Measurements from ENCODE around the gene VN1R5.
"Not testable (repeated sequence)": the region's sequence is repeated elsewhere in the genome, so short reads cannot be mapped to it uniquely, and the experiment has no call there.

VN1R5 gene

DNA sequence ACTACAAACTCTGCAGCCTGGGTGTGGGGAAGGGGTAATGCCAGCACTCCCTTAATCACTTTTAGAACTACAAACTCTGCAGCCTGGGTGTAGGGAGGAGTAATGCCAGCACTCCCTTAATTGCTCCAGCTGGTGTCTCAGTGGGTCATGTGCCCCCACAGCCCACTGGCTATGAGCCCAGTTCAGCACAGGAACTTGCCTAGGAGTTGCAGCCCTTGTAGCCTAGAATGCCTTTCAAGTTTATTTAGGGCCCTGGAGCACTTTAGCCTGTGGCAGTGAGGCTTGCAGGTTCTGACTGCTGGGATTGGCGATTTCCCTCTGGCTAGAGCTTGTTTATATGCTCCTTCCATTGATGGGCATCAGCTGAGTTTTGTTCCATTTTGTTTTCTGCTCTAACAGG is 17.1 kb downstream of the VN1R5 start:
- DNase-seq (ENCODE audit: low read depth, low spot score), result no peak

DNA sequence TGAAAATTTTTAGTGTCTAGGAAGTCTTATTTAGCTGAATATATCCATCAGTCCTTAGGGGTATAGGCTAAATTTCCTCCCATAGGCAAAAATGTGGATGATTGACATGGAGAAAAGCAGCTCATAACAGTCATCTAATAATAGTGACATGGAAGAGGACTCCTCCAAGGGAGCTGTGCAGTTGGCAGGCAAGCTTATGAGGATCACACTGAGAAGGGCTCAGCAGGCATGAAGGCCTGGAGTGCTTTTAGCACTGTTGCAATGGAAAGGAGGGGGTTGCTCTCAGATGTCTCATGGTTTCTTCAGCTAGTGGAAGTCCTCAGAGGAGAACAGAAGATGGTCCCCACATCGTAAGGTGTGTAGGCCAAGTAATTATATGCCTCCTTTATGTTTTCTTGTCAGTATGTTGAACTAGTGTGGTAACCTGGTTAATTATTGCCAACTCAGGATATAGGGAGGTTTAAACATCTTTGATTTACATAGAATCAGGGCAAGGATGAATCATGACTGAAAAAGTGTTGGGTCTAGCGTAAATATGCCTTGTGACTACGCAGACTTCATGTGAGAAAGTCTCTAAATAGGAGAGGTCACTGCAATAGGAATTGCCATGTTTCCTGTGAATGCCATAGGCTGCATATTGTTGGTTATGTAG is 18.9 kb downstream of the VN1R5 start:
- DNase-seq (ENCODE audit: low read depth, low spot score), result no peak

- no peak for DNase-seq (ENCODE audit: low read depth, low spot score)
These were observed 21.3 kb downstream of the VN1R5 start for GRCh38 chr1:247277191-247277590.

GRCh38 chr1:247281001-247281574 is 25.2 kb downstream of the VN1R5 start:
- DNase-seq (ENCODE audit: low read depth, low spot score), result no peak

DNA sequence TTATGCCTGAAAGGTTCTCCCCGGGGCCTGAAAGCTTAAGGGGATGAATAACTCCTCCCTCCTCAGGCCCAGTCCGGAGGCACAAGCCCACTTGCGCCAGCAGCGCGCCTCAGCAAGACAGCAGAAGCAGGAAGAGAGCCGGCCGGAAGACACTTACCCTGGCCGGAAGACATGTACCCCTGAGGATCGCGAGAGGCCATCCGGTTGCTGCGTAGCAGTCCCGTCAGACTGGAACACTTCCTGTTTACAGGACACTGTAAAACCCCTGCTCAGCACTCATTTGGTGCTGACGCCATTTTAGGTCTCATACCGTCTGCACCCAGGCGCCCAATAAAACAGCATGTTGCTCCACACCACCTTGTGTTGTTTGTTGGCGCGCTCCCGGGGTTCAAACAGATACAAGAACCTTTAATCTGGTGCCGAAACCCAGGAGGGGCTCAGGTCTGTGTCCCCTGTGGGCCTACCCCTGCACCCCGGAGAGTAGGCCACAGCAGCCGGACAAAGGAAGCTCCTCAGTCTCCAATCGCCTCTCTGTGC is 30.3 kb downstream of the VN1R5 start:
- no peak for DNase-seq (ENCODE audit: low read depth, low spot score)

GRCh38 chr1:247287460-247287859 is 31.6 kb downstream of the VN1R5 start:
- no peak for DNase-seq (ENCODE audit: low read depth, low spot score)

DNA sequence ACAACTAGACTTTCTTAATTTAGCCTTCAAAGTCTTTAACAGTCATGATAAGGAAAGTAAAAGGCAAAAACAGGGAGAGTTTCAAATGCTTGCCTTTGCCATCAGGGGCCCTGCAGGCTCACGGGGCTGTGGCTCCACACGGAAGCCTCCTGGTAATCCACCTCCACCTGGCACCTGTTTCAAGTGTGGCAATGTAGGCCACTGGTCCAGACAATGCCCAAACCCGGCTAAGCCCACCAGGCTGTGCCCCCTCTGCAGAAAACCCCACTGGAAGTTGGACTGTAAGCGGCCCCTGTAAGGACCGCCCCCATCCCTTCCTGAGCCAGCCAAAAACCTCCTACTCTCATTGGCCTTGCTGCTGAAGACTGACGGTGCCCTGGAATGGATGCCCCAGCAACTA is 32.5 kb downstream of the VN1R5 start:
- no peak for DNase-seq (ENCODE audit: low read depth, low spot score)

DNA sequence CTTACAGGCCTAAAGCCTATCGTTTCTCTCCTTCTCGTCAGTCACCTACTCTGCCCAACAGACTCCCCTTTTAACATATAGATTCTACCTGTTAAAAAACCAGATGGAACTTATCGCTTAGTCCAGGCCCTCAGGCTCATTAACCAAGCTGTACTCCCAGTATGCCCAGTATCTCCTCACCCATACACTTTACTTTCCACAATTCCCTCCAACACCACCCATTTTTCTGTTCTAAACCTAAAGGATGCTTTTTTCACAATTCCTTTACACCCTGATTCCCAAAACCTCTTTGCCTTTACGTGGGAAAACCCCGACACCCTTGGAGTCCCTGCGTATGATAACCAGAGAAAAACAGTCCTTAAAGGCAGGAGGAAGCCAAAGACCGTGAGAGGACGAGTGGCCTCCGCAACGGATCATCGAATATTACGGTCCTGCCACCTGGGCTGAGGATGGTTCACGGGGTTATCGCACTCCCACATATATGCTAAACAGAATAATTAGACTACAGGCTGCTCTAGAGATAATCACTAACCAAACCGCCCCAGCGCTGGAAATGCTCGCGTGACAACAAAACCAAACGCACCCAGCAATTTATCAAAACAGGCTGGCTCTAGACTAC is 33.5 kb downstream of the VN1R5 start:
- DNase-seq (ENCODE audit: low read depth, low spot score), result not testable (repeated sequence)

- DNase-seq (ENCODE audit: low read depth, low spot score), result no peak
These were observed 34.7 kb downstream of the VN1R5 start for GRCh38 chr1:247290576-247290975.

DNA sequence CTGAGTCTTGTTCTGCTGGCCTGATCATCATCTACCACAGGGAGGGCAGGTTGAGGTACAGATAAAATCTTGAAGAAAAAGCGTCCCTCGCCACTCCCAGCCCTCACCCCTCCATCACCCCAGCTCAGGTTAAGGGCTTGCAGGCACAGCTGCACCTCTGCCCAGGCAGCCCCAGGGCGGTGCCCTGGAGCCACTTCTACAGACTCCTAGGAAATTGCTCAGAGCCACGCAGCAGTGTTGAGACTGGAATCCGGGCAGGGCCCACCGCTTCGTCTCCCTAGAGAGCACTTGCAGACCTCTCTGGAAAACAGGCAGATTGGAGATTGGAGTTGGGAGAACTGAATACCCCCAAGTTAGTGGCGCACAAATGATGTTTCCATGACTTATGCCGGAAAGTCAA is 35.3 kb downstream of the VN1R5 start:
- DNase-seq (ENCODE audit: low read depth, low spot score), result no peak

GRCh38 chr1:247291833-247292561 is 36.1 kb downstream of the VN1R5 start:
- no peak for DNase-seq (ENCODE audit: low read depth, low spot score)

GRCh38 chr1:247293047-247293446 is 37.2 kb downstream of the VN1R5 start:
- no peak for DNase-seq (ENCODE audit: low read depth, low spot score)

DNA sequence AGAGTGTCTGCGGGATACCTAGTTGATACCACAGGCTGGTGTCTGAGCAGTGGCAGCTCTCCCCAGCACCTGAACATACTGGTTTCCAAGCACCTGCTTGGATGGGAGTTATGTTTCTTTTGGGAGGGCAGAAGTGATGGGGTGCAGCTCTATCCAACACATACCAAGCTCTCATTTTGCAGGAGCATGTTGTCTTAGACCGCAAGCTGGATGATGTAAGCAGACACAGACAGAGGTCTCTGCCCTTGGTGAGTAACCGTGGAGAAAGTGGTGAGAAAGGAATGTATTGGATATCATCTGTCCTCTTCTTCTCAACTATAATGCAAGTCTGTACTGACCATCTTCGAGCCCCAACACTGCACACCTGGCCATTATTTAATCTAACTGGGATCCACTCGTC is 38.4 kb downstream of the VN1R5 start:
- DNase-seq (ENCODE audit: low read depth, low spot score), result no peak

- DNase-seq (ENCODE audit: low read depth, low spot score), result peak; percentile 80
These were observed 39.4 kb downstream of the VN1R5 start for GRCh38 chr1:247295274-247295684.

GRCh38 chr1:247295746-247296145 is 39.9 kb downstream of the VN1R5 start:
- no peak for DNase-seq (ENCODE audit: low read depth, low spot score)

GRCh38 chr1:247296599-247297180 is 40.8 kb downstream of the VN1R5 start:
- DNase-seq (ENCODE audit: low read depth, low spot score), result no peak

GRCh38 chr1:247297263-247298123 is 41.6 kb downstream of the VN1R5 start:
- no peak for DNase-seq (ENCODE audit: low read depth, low spot score)

GRCh38 chr1:247298124-247298481 is 42.2 kb downstream of the VN1R5 start:
- no peak for DNase-seq (ENCODE audit: low read depth, low spot score)

DNA sequence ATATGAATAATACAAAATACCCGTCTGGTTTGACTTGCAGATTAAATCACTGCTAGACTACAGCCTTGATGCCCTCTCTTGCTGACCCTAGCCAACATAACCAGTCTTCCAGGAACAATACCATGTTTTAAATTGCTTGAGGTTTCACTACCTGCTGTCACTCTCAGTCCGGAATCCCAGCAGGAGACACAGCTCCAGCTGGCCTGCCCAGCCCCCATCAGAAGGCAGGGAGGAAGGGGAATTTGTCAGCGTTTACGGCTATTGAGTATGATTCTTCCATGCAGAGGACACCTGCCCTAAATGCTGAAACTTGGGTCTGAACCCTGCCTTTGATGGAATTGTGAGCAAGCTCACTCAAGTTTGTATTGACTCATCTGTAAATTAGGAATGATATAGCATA is 42.8 kb downstream of the VN1R5 start:
- DNase-seq (ENCODE audit: low read depth, low spot score), result no peak

- no peak for DNase-seq (ENCODE audit: low read depth, low spot score)
These were observed 44.0 kb downstream of the VN1R5 start for GRCh38 chr1:247299723-247300381.
